HepG2 (cell line): ENCODE results near the gene PCARE. TPM values are rescaled to one million over a fixed set of nuclear protein-coding genes. Genes with fewer than 3 reads are reported as not detected.

Experiments
- ATAC-seq: fragments of 200-7000 bp; cut with Tn5 transposase; 3 replicates; pipeline ENCODE4 v1.9.1; 2020; ENCODE audit warnings: mild to moderate bottlenecking, moderate library complexity
- BruUV-seq: library from RNA; stranded (reverse); fragments of 400-500 nt; replicated peaks from 2 replicates; lab custom pipeline; 2021; lab: Mats Ljungman, UMichigan
- CTCF ChIA-PET: fragments of 300-600 bp; formaldehyde crosslinking; extraction: SDS; loops from one replicate; lab custom pipeline; 2021; ENCODE audit warnings: low total read pairs, inconsistent platforms, low intra/inter-chr PET ratio; lab: Yijun Ruan, JAX
- POLR2A ChIA-PET: fragments of 350-600 bp; sonication (Branson Sonifier 250); formaldehyde crosslinking; loops from one replicate; lab custom pipeline; 2020; ENCODE audit warnings: antibody characterized with exemption, inconsistent platforms; lab: Yijun Ruan, JAX
- DNase-seq: peaks from one replicate; pipeline ENCODE4 v3.0.0-alpha.2; 2015; ENCODE audit warnings: low spot score
- FAIRE-seq: peaks from 3 replicates; lab custom pipeline; 2011; peaks lifted over from hg19 to GRCh38; lab: Jason Lieb, UNC
- H2AFZ ChIP-seq: one replicate; pipeline ENCODE4 v1.6.1; 2011; ENCODE audit warnings: low read length, inconsistent platforms
- H3K27ac ChIP-seq: fragments of 300-600 bp; 3 replicates; pipeline ENCODE4 v1.8.0; 2011; ENCODE audit warnings: mixed run types, mild to moderate bottlenecking, mixed read lengths, low read length, inconsistent platforms; ENCODE audit not compliant: insufficient read depth; ENCODE audit errors: extremely low read length
- H3K27me3 ChIP-seq, 2 experiments: fragments of 200-600 bp in 1 of 2; 2 replicates in 1 of 2; 3 replicates in 1 of 2; pipeline versions ENCODE4 v1.6.0 to v1.8.0; 2011; ENCODE audit warnings: low read length in 2 of 2, mild to moderate bottlenecking in 2 of 2, moderate library complexity in 2 of 2, inconsistent platforms in 1 of 2; ENCODE audit not compliant: insufficient read depth in 2 of 2, control insufficient read depth in 1 of 2
- H3K36me3 ChIP-seq, 2 experiments: fragments of 200-600 bp in 1 of 2; replicated peaks in 1 of 2; 2 replicates in 1 of 2; 3 replicates in 1 of 2; pipeline versions ENCODE4 v1.5.1 to v1.8.0; 2011; ENCODE audit warnings: low read length in 2 of 2, inconsistent platforms in 1 of 2; ENCODE audit not compliant: insufficient read depth in 2 of 2, control insufficient read depth in 1 of 2
- H3K4me1 ChIP-seq: 2 replicates; pipeline ENCODE4 v1.5.1; 2012; ENCODE audit warnings: low read length, inconsistent platforms; ENCODE audit not compliant: insufficient read depth
- H3K4me2 ChIP-seq: 2 replicates; pipeline ENCODE4 v1.6.0; 2011; ENCODE audit warnings: low read depth, low read length, inconsistent platforms
- H3K4me3 ChIP-seq, 3 experiments: fragments of 200-600 bp in 1 of 3; sonication (generic), shearing (Covaris generic) in 1 of 3; replicated peaks in 1 of 3; 2 replicates each; pipeline ENCODE4 v1.5.1; 2011 to 2016; ENCODE audit warnings: low read length in 3 of 3, inconsistent platforms in 2 of 3, low read depth in 2 of 3, mild to moderate bottlenecking in 2 of 3, control low read depth in 1 of 3, mixed read lengths in 1 of 3; ENCODE audit not compliant: insufficient read depth in 1 of 3
- H3K79me2 ChIP-seq: one replicate; pipeline ENCODE4 v1.6.1; 2011; ENCODE audit warnings: low read length, inconsistent platforms; ENCODE audit not compliant: insufficient read depth
- H3K9ac ChIP-seq: 2 replicates; pipeline ENCODE4 v1.6.0; 2011; ENCODE audit warnings: mild to moderate bottlenecking, low read depth, low read length, inconsistent platforms; ENCODE audit not compliant: insufficient read depth
- H3K9me3 ChIP-seq: 2 replicates; pipeline ENCODE4 v1.5.1; 2012; ENCODE audit warnings: mild to moderate bottlenecking, low read length
- H4K20me1 ChIP-seq: 2 replicates; pipeline ENCODE4 v1.6.0; 2011; ENCODE audit warnings: inconsistent platforms, mild to moderate bottlenecking, low read length, moderate library complexity; ENCODE audit not compliant: insufficient read depth
- ATAD3A ChIP-seq: sonication (generic); formaldehyde crosslinking; IDR thresholded peaks from 2 replicates; pipeline ENCODE4 v1.4.0; 2020; ENCODE audit warnings: missing genetic modification reagents
- ATF7 ChIP-seq, 2 experiments: fragments of 450-650 bp in 1 of 2; sonication (generic) in 1 of 2; formaldehyde crosslinking in 1 of 2; IDR thresholded peaks; 2 replicates each; pipeline versions ENCODE4 v1.4.0 to v1.6.1; 2016 to 2020; ENCODE audit warnings: antibody characterized with exemption in 1 of 2, mild to moderate bottlenecking in 1 of 2, missing genetic modification reagents in 1 of 2
- CEBPB ChIP-seq: IDR thresholded peaks from 2 replicates; pipeline ENCODE4 v1.6.1; 2011; ENCODE audit warnings: low read depth, low read length, improper control_type of control experiment, borderline replicate concordance
- EP300 ChIP-seq, 3 experiments: sonication (generic) in 1 of 3; formaldehyde crosslinking in 1 of 3; IDR thresholded peaks; 2 replicates each; pipeline versions ENCODE4 v1.5.1 to v1.6.1; 2011 to 2020; ENCODE audit warnings: low read depth in 2 of 3, low read length in 2 of 3, borderline replicate concordance in 1 of 3, improper control_type of control experiment in 1 of 3, mild to moderate bottlenecking in 1 of 3, missing genetic modification reagents in 1 of 3, moderate library complexity in 1 of 3
- FOSL2 ChIP-seq: sonication (generic); formaldehyde crosslinking; IDR thresholded peaks from 2 replicates; pipeline ENCODE4 v1.4.0; 2020; ENCODE audit warnings: missing genetic modification reagents
- GATAD1 ChIP-seq: IDR thresholded peaks from 2 replicates; pipeline ENCODE4 v1.6.1; 2016; ENCODE audit warnings: missing genetic modification reagents, missing compliant biosample characterization
- HNF4A ChIP-seq: sonication (generic); formaldehyde crosslinking; IDR thresholded peaks from 2 replicates; pipeline ENCODE4 v1.4.0; 2020; ENCODE audit warnings: missing genetic modification reagents
- HNRNPL ChIP-seq: fragments of 200-400 bp; formaldehyde crosslinking; IDR thresholded peaks from 2 replicates; pipeline ENCODE4 v1.6.1; 2017; ENCODE audit warnings: mild to moderate bottlenecking, low read depth, low read length
- HOXA5 ChIP-seq: sonication (generic); formaldehyde crosslinking; IDR thresholded peaks from 2 replicates; pipeline ENCODE4 v1.4.0; 2020; ENCODE audit warnings: missing genetic modification reagents
- REPIN1 ChIP-seq: sonication (generic); formaldehyde crosslinking; IDR thresholded peaks from 2 replicates; pipeline ENCODE4 v1.8.0; 2022; ENCODE audit warnings: missing genetic modification reagents, low read depth, mild to moderate bottlenecking, borderline replicate concordance
- RNF2 ChIP-seq: fragments of 450-650 bp; conservative IDR thresholded peaks from 2 replicates; pipeline ENCODE4 v1.6.1; 2016; ENCODE audit warnings: low read depth
- ZKSCAN1 ChIP-seq: fragments of 150-350 bp; IDR thresholded peaks from 2 replicates; pipeline ENCODE4 v1.6.1; 2014; ENCODE audit warnings: low read length
- ZNF224 ChIP-seq: sonication (generic); formaldehyde crosslinking; IDR thresholded peaks from 2 replicates; pipeline ENCODE4 v1.5.0; 2020; ENCODE audit warnings: mild to moderate bottlenecking, missing genetic modification reagents
- ZSCAN20 ChIP-seq: sonication (generic); formaldehyde crosslinking; IDR thresholded peaks from 2 replicates; pipeline ENCODE4 v1.4.0; 2020; ENCODE audit warnings: missing genetic modification reagents, mild to moderate bottlenecking, borderline replicate concordance
- WGBS: methylation state at CpG from one replicate; pipeline ENCODE4 v1.1.6; 2017; ENCODE audit warnings: low lambda C conversion rate; 5-methylcytosine and 5-hydroxymethylcytosine counted together
- in situ Hi-C: cut with HindIII; loops from 2 replicates; pipeline ENCODE4 v1.10.0; 2017; ENCODE audit warnings: low pct_unique_long_range_greater_than_20kb; ENCODE audit not compliant: extremely low pct_ligation_motif_present
- intact Hi-C: fragments of 100-400 bp; cut with micrococcal nuclease; formaldehyde crosslinking; loops from one replicate; pipeline ENCODE4 v1.10.0; 2022; ENCODE audit not compliant: unreplicated experiment
- polyA plus RNA-seq, 8 experiments: library from polyadenylated mRNA; depleted of rRNA in 3 of 8; stranded (reverse) in 7 of 8; unstranded in 1 of 8; fragments of >200 nt; fragmentation: Illumina TruSeq in 4 of 8; extraction: Trizol in 4 of 8; gene quantifications; 2 replicates each; pipeline versions ENCODE4 v1.2.1 to v1.2.3, GENCODE V29; 2011 to 2016; ENCODE audit warnings: low read depth in 4 of 8, missing spikeins in 1 of 8, mixed read lengths in 1 of 8; ENCODE audit not compliant: insufficient read depth in 1 of 8
- total RNA-seq, 5 experiments: library from RNA; depleted of rRNA; stranded (reverse); fragments of >200 nt; fragmentation: Illumina TruSeq; extraction: Trizol; gene quantifications; 2 replicates each; pipeline ENCODE4 v1.2.3, GENCODE V29; 2016; ENCODE audit warnings: low read depth in 1 of 5
- TF ChIP-seq, protein P1 (sequence below): sonication (generic); formaldehyde crosslinking; IDR thresholded peaks from 2 replicates; pipeline ENCODE4 v1.8.0; 2023; ENCODE audit warnings: mild to moderate bottlenecking, missing genetic modification reagents
- TF ChIP-seq, protein P2 (sequence below): IDR thresholded peaks from 2 replicates; pipeline ENCODE4 v1.6.1; 2016; ENCODE audit warnings: missing biosample characterization, missing genetic modification reagents, low read depth

PCARE gene
- total and polyA plus RNA-seq, 2 of the 13 experiments (the other 11 are each of a cell fraction or from before 2014, with no cell fraction given), result not detected

GRCh38 chr2:29066997-29067605 is 7.2 kb downstream of the PCARE start:
- BruUV-seq, result no TSS peak
- Histone ChIP-seq H3K27me3 (peaks cover 5 to 52% of the 10 kb centered on the region in 2 experiments; a peak in 3 of 5 replicates), H3K4me2 (no peak overlapping the region), H3K4me1 (no peaks in the 10 kb centered on the region), H2AFZ (no peak overlapping the region), H3K36me3 (no peaks in the 10 kb centered on the region)
- in situ Hi-C loops, result no loop called here
- intact Hi-C loops, result no loop called here
- no peak for DNase-seq
- CTCF ChIA-PET, result no interaction called here
- FAIRE-seq, result no peak
- TF ChIP-seq ZNF224 (CRISPR knock-in tag), result no peak
- peak; percentile 45; the same call in 1 of the 2 replicates for TF ChIP-seq FOSL2 (CRISPR knock-in tag)
- TF ChIP-seq, all 625 proteins: peak for 1
- Histone ChIP-seq H3K4me3 (no peak overlapping the region), H3K27ac (no peak overlapping the region), H3K9me3 (no peaks in the 10 kb centered on the region), H4K20me1 (no peaks in the 10 kb centered on the region), H3K79me2 (no peaks in the 10 kb centered on the region), H3K9ac (no peak overlapping the region)
- no peak for ATAC-seq
- 27% methylated on average over 7 of the region's 7 CpGs for WGBS
- POLR2A ChIA-PET, result no interaction called here

DNA sequence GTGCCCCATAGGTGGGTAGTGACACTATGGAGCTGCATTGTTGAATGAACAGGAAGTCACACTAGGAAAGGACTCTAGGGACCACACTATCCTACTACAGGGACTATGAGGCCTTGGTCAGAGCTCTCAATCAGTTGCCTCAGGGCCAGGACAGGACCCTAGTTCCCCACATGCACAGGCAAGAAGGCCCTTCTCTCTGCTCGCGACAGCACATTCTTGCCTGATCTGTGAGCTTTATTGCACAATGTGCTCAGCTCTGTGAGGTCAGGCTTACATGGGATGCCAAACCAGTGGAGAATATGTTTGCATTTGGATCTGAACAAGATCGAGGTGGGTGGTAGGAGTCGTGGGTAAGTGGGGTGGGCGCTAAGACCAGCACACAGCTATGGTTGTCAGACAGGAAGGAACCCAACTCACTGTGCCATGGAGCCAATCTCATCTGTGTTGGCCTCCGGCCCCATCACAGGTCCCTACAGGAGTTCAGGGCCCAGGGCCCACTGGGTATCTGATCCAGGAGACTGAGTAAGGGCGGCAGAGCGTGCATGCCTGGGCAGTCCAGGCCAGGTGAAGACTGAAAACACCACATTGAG is 8.0 kb downstream of the PCARE start:
- Histone ChIP-seq H3K36me3 (no peaks in the 10 kb centered on the region), H2AFZ (no peak overlapping the region), H3K27me3 (peaks cover 2 to 51% of the 10 kb centered on the region in 2 experiments; a peak in 3 of 5 replicates), H3K9me3 (no peaks in the 10 kb centered on the region), H3K4me1 (no peaks in the 10 kb centered on the region), H4K20me1 (no peaks in the 10 kb centered on the region), H3K79me2 (no peaks in the 10 kb centered on the region), H3K4me3 (no peak overlapping the region), H3K27ac (no peak overlapping the region), H3K9ac (no peak overlapping the region), H3K4me2 (no peak overlapping the region)
- no TSS peak for BruUV-seq
- intact Hi-C loops, result no loop called here
- 26% methylated on average over 7 of the region's 8 CpGs for WGBS
- FAIRE-seq (no peak), ATAC-seq (peak; percentile 61), DNase-seq (peak; percentile 24)
- POLR2A ChIA-PET, result no interaction called here
- in situ Hi-C loops, result no loop called here
- CTCF ChIA-PET, result no interaction called here
- TF ChIP-seq CEBPB, result peak; percentile 98
- no peak for TF ChIP-seq REPIN1
- 0 out of 2 replicates have a peak, but pooled peaks have one; percentile 15 for TF ChIP-seq HNF4A (CRISPR knock-in tag)
- TF ChIP-seq ATF7 (IDR thresholded peaks at IDR 0.05), result no peak
- TF ChIP-seq ATF7 (CRISPR knock-in tag; IDR thresholded peaks at IDR 0.05), result no peak
- no peak for TF ChIP-seq RNF2
- no peak for TF ChIP-seq ZKSCAN1
- no peak for TF ChIP-seq HNRNPL
- TF ChIP-seq, protein P1, sequence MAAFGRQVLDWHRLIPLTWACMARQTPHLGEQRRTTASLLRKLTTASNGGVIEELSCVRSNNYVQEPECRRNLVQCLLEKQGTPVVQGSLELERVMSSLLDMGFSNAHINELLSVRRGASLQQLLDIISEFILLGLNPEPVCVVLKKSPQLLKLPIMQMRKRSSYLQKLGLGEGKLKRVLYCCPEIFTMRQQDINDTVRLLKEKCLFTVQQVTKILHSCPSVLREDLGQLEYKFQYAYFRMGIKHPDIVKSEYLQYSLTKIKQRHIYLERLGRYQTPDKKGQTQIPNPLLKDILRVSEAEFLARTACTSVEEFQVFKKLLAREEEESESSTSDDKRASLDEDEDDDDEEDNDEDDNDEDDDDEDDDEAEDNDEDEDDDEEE (CRISPR knock-in tag), result no peak
- TF ChIP-seq, protein P2, sequence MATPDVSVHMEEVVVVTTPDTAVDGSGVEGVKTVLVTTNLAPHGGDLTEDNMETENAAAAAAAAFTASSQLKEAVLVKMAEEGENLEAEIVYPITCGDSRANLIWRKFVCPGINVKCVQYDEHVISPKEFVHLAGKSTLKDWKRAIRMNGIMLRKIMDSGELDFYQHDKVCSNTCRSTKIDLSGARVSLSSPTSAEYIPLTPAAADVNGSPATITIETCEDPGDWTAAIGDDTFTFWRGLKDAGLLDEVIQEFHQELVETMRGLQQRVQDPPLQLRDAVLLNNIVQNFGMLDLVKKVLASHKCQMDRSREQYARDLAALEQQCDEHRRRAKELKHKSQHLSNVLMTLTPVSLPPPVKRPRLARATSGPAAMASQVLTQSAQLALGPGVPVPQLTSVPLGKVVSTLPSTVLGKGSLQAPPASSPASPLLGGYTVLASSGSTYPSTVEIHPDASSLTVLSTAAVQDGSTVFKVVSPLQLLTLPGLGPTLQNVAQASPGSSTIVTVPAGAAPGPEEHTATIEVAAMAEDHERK (CRISPR knock-in tag), result no peak
- no peak for TF ChIP-seq HOXA5 (CRISPR knock-in tag)
- no peak for TF ChIP-seq ATAD3A (CRISPR knock-in tag)
- TF ChIP-seq ZSCAN20 (CRISPR knock-in tag), result no peak
- TF ChIP-seq GATAD1 (CRISPR knock-in tag), result no peak
- TF ChIP-seq EP300 (IDR thresholded peaks at IDR 0.05; ENCODE audit: low read depth in 2 of 2, low read length in 2 of 2), result no peak
- no peak for TF ChIP-seq EP300 (CRISPR knock-in tag; IDR thresholded peaks at IDR 0.05; ENCODE audit: borderline replicate concordance)
